Activated naive CD8-positive, alpha-beta T cell (primary cell): ENCODE results near the gene DNLZ.

Source experiments
- H3K27ac Mint-ChIP-seq: one replicate; pipeline ENCODE4 v1.8.0; 2021; ENCODE audit warnings: mixed read lengths
- H3K27me3 Mint-ChIP-seq: one replicate; pipeline ENCODE4 v1.8.0; 2021; ENCODE audit warnings: mixed read lengths
- H3K36me3 Mint-ChIP-seq: one replicate; pipeline ENCODE4 v1.8.0; 2021; ENCODE audit warnings: mixed read lengths
- H3K4me1 Mint-ChIP-seq: one replicate; pipeline ENCODE4 v1.8.0; 2021; ENCODE audit warnings: low read depth, mixed read lengths
- H3K4me3 Mint-ChIP-seq: one replicate; pipeline ENCODE4 v1.8.0; 2021; ENCODE audit warnings: mild to moderate bottlenecking, mixed read lengths
- H3K9me3 Mint-ChIP-seq: one replicate; pipeline ENCODE4 v1.8.0; 2021; ENCODE audit warnings: low read depth, mixed read lengths

The DNLZ gene

GRCh38 chr9:136331030-136331429, 32.5 kb downstream of the DNLZ start:
- no peaks in the 10 kb centered on the region for H3K27me3 Mint-ChIP-seq

GRCh38 chr9:136330406-136330990, 33.0 kb downstream of the DNLZ start:
- no peaks in the 10 kb centered on the region for H3K36me3 Mint-ChIP-seq
- H3K4me1 Mint-ChIP-seq, result peaks cover 3% of the 10 kb centered on the region
- H3K9me3 Mint-ChIP-seq, result no peaks in the 10 kb centered on the region
- no peak overlapping the region for H3K27ac Mint-ChIP-seq
- no peaks in the 10 kb centered on the region for H3K27me3 Mint-ChIP-seq
- no peak overlapping the region for H3K4me3 Mint-ChIP-seq

More at GRCh38 chr9:136331030-136331429, 32.5 kb downstream of the DNLZ start:
- H3K4me3 Mint-ChIP-seq, result no peak overlapping the region
- H3K4me1 Mint-ChIP-seq, result peaks cover 3% of the 10 kb centered on the region
- H3K36me3 Mint-ChIP-seq, result no peaks in the 10 kb centered on the region
- H3K9me3 Mint-ChIP-seq, result no peaks in the 10 kb centered on the region
- no peak overlapping the region for H3K27ac Mint-ChIP-seq

- H3K9me3 Mint-ChIP-seq, result no peaks in the 10 kb centered on the region
- H3K27me3 Mint-ChIP-seq, result no peaks in the 10 kb centered on the region
- H3K36me3 Mint-ChIP-seq, result no peaks in the 10 kb centered on the region
- no peak overlapping the region for H3K4me3 Mint-ChIP-seq
- H3K27ac Mint-ChIP-seq, result no peak overlapping the region
- peaks cover 3% of the 10 kb centered on the region for H3K4me1 Mint-ChIP-seq
Observed at GRCh38 chr9:136329636-136330405, 33.7 kb downstream of the DNLZ start.

GRCh38 chr9:136329211-136329627, 34.3 kb downstream of the DNLZ start:
- H3K27me3 Mint-ChIP-seq, result no peaks in the 10 kb centered on the region
- no peak overlapping the region for H3K4me3 Mint-ChIP-seq
- H3K9me3 Mint-ChIP-seq, result no peaks in the 10 kb centered on the region
- H3K36me3 Mint-ChIP-seq, result no peaks in the 10 kb centered on the region
- H3K27ac Mint-ChIP-seq, result no peak overlapping the region
- H3K4me1 Mint-ChIP-seq, result peaks cover 3% of the 10 kb centered on the region

- Mint-ChIP-seq H3K9me3 (no peaks in the 10 kb centered on the region), H3K36me3 (no peaks in the 10 kb centered on the region), H3K4me1 (peaks cover 3% of the 10 kb centered on the region), H3K27me3 (no peaks in the 10 kb centered on the region), H3K4me3 (peak overlapping the region; percentile 80), H3K27ac (no peak overlapping the region)
Observed at GRCh38 chr9:136328622-136329041, 34.9 kb downstream of the DNLZ start.

- H3K4me1 Mint-ChIP-seq, result peaks cover 3% of the 10 kb centered on the region
- peak overlapping the region; percentile 80 for H3K4me3 Mint-ChIP-seq
- no peaks in the 10 kb centered on the region for H3K36me3 Mint-ChIP-seq
- H3K27ac Mint-ChIP-seq, result no peak overlapping the region
- H3K9me3 Mint-ChIP-seq, result no peaks in the 10 kb centered on the region
- H3K27me3 Mint-ChIP-seq, result no peaks in the 10 kb centered on the region
Observed at GRCh38 chr9:136328011-136328621, 35.4 kb downstream of the DNLZ start.

- H3K4me1 Mint-ChIP-seq, result peaks cover 3% of the 10 kb centered on the region
- H3K36me3 Mint-ChIP-seq, result no peaks in the 10 kb centered on the region
- H3K27me3 Mint-ChIP-seq, result no peaks in the 10 kb centered on the region
- no peaks in the 10 kb centered on the region for H3K9me3 Mint-ChIP-seq
- H3K27ac Mint-ChIP-seq, result no peak within 1 kb of the TSS
- peak within 1 kb of the TSS; percentile 80 for H3K4me3 Mint-ChIP-seq
Observed at GRCh38 chr9:136327304-136327974, 36.1 kb downstream of the DNLZ start, which contains the start of gene GPSM1. GPSM1 (plus strand) TSS chr9:136327539; CDS start chr9:136327696, 157 bp downstream.

- Mint-ChIP-seq H3K36me3 (no peaks in the 10 kb centered on the region), H3K4me3 (peak overlapping the region; percentile 65), H3K27ac (no peak overlapping the region), H3K27me3 (no peaks in the 10 kb centered on the region), H3K9me3 (no peaks in the 10 kb centered on the region), H3K4me1 (peaks cover 3% of the 10 kb centered on the region)
Observed at GRCh38 chr9:136326761-136327303, 36.7 kb downstream of the DNLZ start.

GRCh38 chr9:136326061-136326760, 37.3 kb downstream of the DNLZ start:
- Mint-ChIP-seq H3K4me3 (no peak overlapping the region), H3K36me3 (no peaks in the 10 kb centered on the region), H3K27me3 (no peaks in the 10 kb centered on the region), H3K4me1 (peaks cover 3% of the 10 kb centered on the region), H3K9me3 (no peaks in the 10 kb centered on the region), H3K27ac (no peak overlapping the region)

GRCh38 chr9:136325358-136325757, 38.2 kb downstream of the DNLZ start:
- Mint-ChIP-seq H3K4me3 (no peak overlapping the region), H3K9me3 (no peaks in the 10 kb centered on the region), H3K27me3 (no peaks in the 10 kb centered on the region)

GRCh38 chr9:136324501-136325300, 38.8 kb downstream of the DNLZ start:
- H3K4me3 Mint-ChIP-seq, result no peak overlapping the region

More at GRCh38 chr9:136325358-136325757, 38.2 kb downstream of the DNLZ start:
- H3K36me3 Mint-ChIP-seq, result no peaks in the 10 kb centered on the region
- no peak overlapping the region for H3K27ac Mint-ChIP-seq
- H3K4me1 Mint-ChIP-seq, result peaks cover 3% of the 10 kb centered on the region

GRCh38 chr9:136323371-136323789, 40.2 kb downstream of the DNLZ start:
- no peaks in the 10 kb centered on the region for H3K4me1 Mint-ChIP-seq
- no peak overlapping the region for H3K27ac Mint-ChIP-seq
- H3K4me3 Mint-ChIP-seq, result no peak overlapping the region

More at GRCh38 chr9:136324501-136325300, 38.8 kb downstream of the DNLZ start:
- Mint-ChIP-seq H3K4me1 (peaks cover 3% of the 10 kb centered on the region), H3K27me3 (no peaks in the 10 kb centered on the region), H3K36me3 (no peaks in the 10 kb centered on the region), H3K27ac (no peak overlapping the region), H3K9me3 (no peaks in the 10 kb centered on the region)

GRCh38 chr9:136322756-136323330, 40.7 kb downstream of the DNLZ start:
- Mint-ChIP-seq H3K27me3 (no peaks in the 10 kb centered on the region), H3K27ac (no peak overlapping the region), H3K36me3 (no peaks in the 10 kb centered on the region), H3K4me1 (no peaks in the 10 kb centered on the region), H3K9me3 (no peaks in the 10 kb centered on the region), H3K4me3 (no peak overlapping the region)

More at GRCh38 chr9:136323371-136323789, 40.2 kb downstream of the DNLZ start:
- H3K27me3 Mint-ChIP-seq, result no peaks in the 10 kb centered on the region
- H3K9me3 Mint-ChIP-seq, result no peaks in the 10 kb centered on the region
- H3K36me3 Mint-ChIP-seq, result no peaks in the 10 kb centered on the region
